ENCODE measurements around the gene KRT33A.
"Not testable (repeated sequence)": the region's sequence is repeated elsewhere in the genome, so short reads cannot be mapped to it uniquely, and the experiment has no call there.

Gene KRT33A

DNA sequence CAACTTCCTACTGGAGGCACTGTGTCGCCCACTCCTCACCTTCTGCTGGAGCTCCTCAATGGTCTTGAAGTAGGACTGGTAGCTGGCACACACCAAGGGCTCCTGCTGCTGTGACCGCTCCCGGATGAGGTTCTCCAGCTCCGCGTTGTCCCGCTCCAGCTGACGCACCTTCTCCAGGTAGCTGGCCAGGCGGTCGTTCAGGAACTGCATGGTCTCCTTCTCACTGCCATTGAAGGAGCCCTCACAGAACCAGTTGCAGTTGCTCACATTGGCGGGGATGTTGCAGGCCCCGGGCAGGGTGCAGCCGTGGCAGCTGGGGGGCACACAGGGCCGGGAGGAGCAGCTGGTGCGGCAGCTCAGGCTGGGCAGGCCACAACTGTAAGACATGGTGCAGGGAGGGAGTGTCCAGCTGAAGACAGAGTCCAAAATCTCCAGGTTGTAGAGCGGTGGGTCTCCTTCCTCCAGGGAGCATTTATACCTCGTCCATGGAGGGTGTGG lies at the start of gene KRT33A:
KRT33A (minus strand) TSS at position 448 of the 498 bp plus-strand sequence; CDS start at position 387, 61 bp downstream.
- not testable (repeated sequence) for H3K4me3 ChIP-seq (replicated peaks; ENCODE audit: low read depth, low read length); H3K27me3 ChIP-seq (replicated peaks; ENCODE audit: control insufficient read depth, insufficient read depth, low read length); DNase-seq (ENCODE audit: extremely low read depth, insufficient read length); H3K36me3 ChIP-seq (ENCODE audit: control insufficient read depth, insufficient read depth, low read length)

- Histone ChIP-seq H3K4me3 (replicated peaks; ENCODE audit: low read depth, low read length) (no peak within 1 kb of the TSS), H3K27me3 (replicated peaks; ENCODE audit: control insufficient read depth, insufficient read depth, low read length) (peaks cover 1% of the 10 kb centered on the region; the same call in 1 of the 2 replicates), H3K36me3 (ENCODE audit: control insufficient read depth, insufficient read depth, low read length) (no peaks in the 10 kb centered on the region)
- no peak for DNase-seq (ENCODE audit: extremely low read depth, insufficient read length)
- TF ChIP-seq, protein P1, sequence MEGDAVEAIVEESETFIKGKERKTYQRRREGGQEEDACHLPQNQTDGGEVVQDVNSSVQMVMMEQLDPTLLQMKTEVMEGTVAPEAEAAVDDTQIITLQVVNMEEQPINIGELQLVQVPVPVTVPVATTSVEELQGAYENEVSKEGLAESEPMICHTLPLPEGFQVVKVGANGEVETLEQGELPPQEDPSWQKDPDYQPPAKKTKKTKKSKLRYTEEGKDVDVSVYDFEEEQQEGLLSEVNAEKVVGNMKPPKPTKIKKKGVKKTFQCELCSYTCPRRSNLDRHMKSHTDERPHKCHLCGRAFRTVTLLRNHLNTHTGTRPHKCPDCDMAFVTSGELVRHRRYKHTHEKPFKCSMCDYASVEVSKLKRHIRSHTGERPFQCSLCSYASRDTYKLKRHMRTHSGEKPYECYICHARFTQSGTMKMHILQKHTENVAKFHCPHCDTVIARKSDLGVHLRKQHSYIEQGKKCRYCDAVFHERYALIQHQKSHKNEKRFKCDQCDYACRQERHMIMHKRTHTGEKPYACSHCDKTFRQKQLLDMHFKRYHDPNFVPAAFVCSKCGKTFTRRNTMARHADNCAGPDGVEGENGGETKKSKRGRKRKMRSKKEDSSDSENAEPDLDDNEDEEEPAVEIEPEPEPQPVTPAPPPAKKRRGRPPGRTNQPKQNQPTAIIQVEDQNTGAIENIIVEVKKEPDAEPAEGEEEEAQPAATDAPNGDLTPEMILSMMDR (IDR thresholded peaks at IDR 0.05; ENCODE audit: insufficient read depth, low read length, poor library complexity, severe bottlenecking) = no peak
Observed at GRCh38 chr17:41396996-41397660, 46.5 kb upstream of the KRT33A start, which contains the start of gene KRT31. KRT31 (minus strand) TSS chr17:41397608; CDS start chr17:41397539, 69 bp downstream.

DNA sequence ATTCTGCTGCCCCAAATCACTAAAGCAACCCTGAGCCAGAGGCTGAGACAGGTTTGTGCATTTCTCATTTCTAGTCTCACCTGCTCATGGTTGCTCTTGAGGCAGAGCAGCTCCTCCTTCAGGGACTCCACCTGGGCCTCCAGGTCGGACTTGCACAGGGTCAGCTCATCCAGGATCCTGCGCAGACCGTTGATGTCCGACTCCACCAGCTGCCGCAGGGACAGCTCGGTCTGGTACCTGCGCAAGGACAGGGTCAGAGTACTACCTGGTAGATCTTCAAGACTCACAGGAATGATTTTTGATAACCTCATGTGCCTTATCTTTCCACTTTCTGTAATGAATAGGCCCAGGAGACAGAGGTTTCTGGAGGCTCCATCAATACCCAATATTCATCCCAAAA lies 45.7 kb upstream of the KRT33A start:
- TF ChIP-seq, protein P1 (IDR thresholded peaks at IDR 0.05; ENCODE audit: insufficient read depth, low read length, poor library complexity, severe bottlenecking) = no peak
- Histone ChIP-seq H3K4me3 (replicated peaks; ENCODE audit: low read depth, low read length) (no peak overlapping the region), H3K27me3 (replicated peaks; ENCODE audit: control insufficient read depth, insufficient read depth, low read length) (peaks cover 1% of the 10 kb centered on the region; the same call in 1 of the 2 replicates), H3K36me3 (ENCODE audit: control insufficient read depth, insufficient read depth, low read length) (no peaks in the 10 kb centered on the region)
- DNase-seq (ENCODE audit: extremely low read depth, insufficient read length) = no peak

- no peak for DNase-seq (ENCODE audit: extremely low read depth, insufficient read length)
- Histone ChIP-seq H3K4me3 (replicated peaks; ENCODE audit: low read depth, low read length) (no peak overlapping the region), H3K36me3 (ENCODE audit: control insufficient read depth, insufficient read depth, low read length) (no peaks in the 10 kb centered on the region), H3K27me3 (replicated peaks; ENCODE audit: control insufficient read depth, insufficient read depth, low read length) (peaks cover 1% of the 10 kb centered on the region; the same call in 1 of the 2 replicates)
- TF ChIP-seq, protein P1 (IDR thresholded peaks at IDR 0.05; ENCODE audit: insufficient read depth, low read length, poor library complexity, severe bottlenecking) = no peak
Observed at GRCh38 chr17:41395611-41396010, 45.0 kb upstream of the KRT33A start.

- not testable (repeated sequence) for DNase-seq (ENCODE audit: extremely low read depth, insufficient read length)
Observed at GRCh38 chr17:41395044-41395443, 44.4 kb upstream of the KRT33A start.

GRCh38 chr17:41394254-41394996 lies 43.8 kb upstream of the KRT33A start:
- H3K36me3 ChIP-seq (ENCODE audit: control insufficient read depth, insufficient read depth, low read length) = no peaks in the 10 kb centered on the region
- no peak overlapping the region for H3K4me3 ChIP-seq (replicated peaks; ENCODE audit: low read depth, low read length)
- no peak for DNase-seq (ENCODE audit: extremely low read depth, insufficient read length)
- H3K27me3 ChIP-seq (replicated peaks; ENCODE audit: control insufficient read depth, insufficient read depth, low read length) = no peaks in the 10 kb centered on the region
- TF ChIP-seq, protein P1 (IDR thresholded peaks at IDR 0.05; ENCODE audit: insufficient read depth, low read length, poor library complexity, severe bottlenecking) = no peak

More at GRCh38 chr17:41395044-41395443, 44.4 kb upstream of the KRT33A start:
- not testable (repeated sequence) for H3K4me3 ChIP-seq (replicated peaks; ENCODE audit: low read depth, low read length); H3K36me3 ChIP-seq (ENCODE audit: control insufficient read depth, insufficient read depth, low read length); H3K27me3 ChIP-seq (replicated peaks; ENCODE audit: control insufficient read depth, insufficient read depth, low read length)

All from GM06990 (cell line).